ENCODE data around the gene SLC35D2. TPM values are rescaled to one million over a fixed set of nuclear protein-coding genes. Genes with fewer than 3 reads are reported as not detected.
"Not testable (repeated sequence)": the region's sequence is repeated elsewhere in the genome, so short reads cannot be mapped to it uniquely, and the experiment has no call there.

Gene SLC35D2
- total RNA-seq, 1 donor from 2014 or later, result 14.6 TPM

DNA sequence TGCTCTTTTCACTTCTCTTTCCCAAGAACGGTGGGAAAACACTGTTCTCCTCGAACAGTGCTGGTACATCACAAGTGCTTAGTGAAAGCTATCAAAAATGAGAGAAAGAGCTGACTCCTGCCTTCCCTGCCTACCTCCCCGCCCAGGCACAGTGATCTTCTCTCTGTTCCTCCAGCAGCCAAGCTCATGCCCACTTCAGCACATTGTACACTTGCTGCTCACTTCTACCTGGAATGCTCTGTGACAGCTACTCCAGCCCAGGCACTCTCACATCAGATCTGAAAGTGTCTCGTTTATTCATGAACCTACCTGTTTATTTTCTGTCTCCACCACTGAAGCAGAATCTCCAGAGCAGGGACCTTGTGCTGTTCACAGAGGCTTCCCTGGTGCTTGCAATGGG, 1.8 kb downstream of the SLC35D2 start:
- H3K4me3 ChIP-seq (ENCODE audit: low read length in 3 of 3), result no peak overlapping the region
- no peaks in the 10 kb centered on the region for H3K27me3 ChIP-seq (ENCODE audit: control insufficient read depth in 3 of 3, insufficient read depth in 3 of 3, low read length in 3 of 3)
- H3K36me3 ChIP-seq (ENCODE audit: control insufficient read depth in 3 of 3, insufficient read depth in 3 of 3, low read length in 3 of 3), result no peaks in the 10 kb centered on the region
- H3K27ac ChIP-seq (ENCODE audit: low read depth, low read length), result no peak overlapping the region
- H3K9me3 ChIP-seq (ENCODE audit: control insufficient read depth in 3 of 3, low read length in 3 of 3), result no peaks in the 10 kb centered on the region
- H3K9ac ChIP-seq (ENCODE audit: low read depth in 1 of 3, low read length in 3 of 3), result peak overlapping the region in 1 of 3 donors; percentile 57
- peaks cover 0 to 10% (median 9%) of the 10 kb centered on the region in 3 donors for H3K4me1 ChIP-seq (ENCODE audit: control insufficient read depth in 3 of 3, insufficient read depth in 3 of 3, low read length in 3 of 3)

DNA sequence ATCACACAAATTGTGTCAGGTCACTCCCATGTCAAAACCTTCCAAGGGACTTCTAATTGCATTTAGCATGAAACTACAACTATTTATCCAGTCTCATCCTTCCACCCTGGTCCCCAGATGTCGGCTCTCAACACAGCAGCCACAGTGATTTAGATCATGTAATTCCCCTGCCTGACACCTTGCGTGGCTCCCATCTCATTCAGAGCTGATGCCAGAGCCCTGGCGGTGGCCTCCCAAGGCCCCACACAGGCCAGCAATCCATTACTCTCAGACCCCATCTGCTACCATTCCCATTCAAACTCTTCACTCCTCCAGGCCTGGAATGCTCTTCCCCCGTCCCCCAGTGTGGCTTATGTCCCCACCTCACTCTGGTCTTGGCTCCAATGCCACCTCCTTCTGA, 2.4 kb downstream of the SLC35D2 start:
- Histone ChIP-seq H3K36me3 (ENCODE audit: control insufficient read depth in 3 of 3, insufficient read depth in 3 of 3, low read length in 3 of 3) (no peaks in the 10 kb centered on the region), H3K4me1 (ENCODE audit: control insufficient read depth in 3 of 3, insufficient read depth in 3 of 3, low read length in 3 of 3) (peaks cover 0 to 10% (median 9%) of the 10 kb centered on the region in 3 donors), H3K9me3 (ENCODE audit: control insufficient read depth in 3 of 3, low read length in 3 of 3) (no peaks in the 10 kb centered on the region), H3K9ac (ENCODE audit: low read depth in 1 of 3, low read length in 3 of 3) (no peak overlapping the region), H3K4me3 (ENCODE audit: low read length in 3 of 3) (no peak overlapping the region), H3K27ac (ENCODE audit: low read depth, low read length) (no peak overlapping the region), H3K27me3 (ENCODE audit: control insufficient read depth in 3 of 3, insufficient read depth in 3 of 3, low read length in 3 of 3) (no peaks in the 10 kb centered on the region)

DNA sequence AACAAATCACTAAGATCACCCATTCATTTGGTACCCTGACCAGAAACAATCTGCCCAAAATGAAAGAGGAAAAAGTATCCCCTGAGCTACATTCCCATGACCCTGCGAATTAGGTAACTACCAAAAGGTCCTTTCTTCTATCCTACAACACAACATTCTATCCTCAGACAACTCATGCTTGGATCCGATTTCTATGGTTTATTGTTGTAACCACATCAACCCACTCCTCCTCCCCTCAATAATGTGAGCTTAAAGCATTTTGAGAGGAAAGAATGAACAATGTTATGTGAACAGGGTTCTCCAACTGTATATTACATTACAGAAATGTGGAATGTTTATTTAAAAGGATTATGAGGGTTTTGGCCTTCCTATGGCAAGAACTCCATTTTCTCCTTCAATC, 4.0 kb downstream of the SLC35D2 start:
- Histone ChIP-seq H3K9ac (ENCODE audit: low read depth in 1 of 3, low read length in 3 of 3) (no peak overlapping the region), H3K27me3 (ENCODE audit: control insufficient read depth in 3 of 3, insufficient read depth in 3 of 3, low read length in 3 of 3) (no peaks in the 10 kb centered on the region), H3K4me1 (ENCODE audit: control insufficient read depth in 3 of 3, insufficient read depth in 3 of 3, low read length in 3 of 3) (peaks cover 0 to 10% (median 9%) of the 10 kb centered on the region in 3 donors), H3K27ac (ENCODE audit: low read depth, low read length) (no peak overlapping the region), H3K4me3 (ENCODE audit: low read length in 3 of 3) (no peak overlapping the region), H3K36me3 (ENCODE audit: control insufficient read depth in 3 of 3, insufficient read depth in 3 of 3, low read length in 3 of 3) (no peaks in the 10 kb centered on the region), H3K9me3 (ENCODE audit: control insufficient read depth in 3 of 3, low read length in 3 of 3) (no peaks in the 10 kb centered on the region)

DNA sequence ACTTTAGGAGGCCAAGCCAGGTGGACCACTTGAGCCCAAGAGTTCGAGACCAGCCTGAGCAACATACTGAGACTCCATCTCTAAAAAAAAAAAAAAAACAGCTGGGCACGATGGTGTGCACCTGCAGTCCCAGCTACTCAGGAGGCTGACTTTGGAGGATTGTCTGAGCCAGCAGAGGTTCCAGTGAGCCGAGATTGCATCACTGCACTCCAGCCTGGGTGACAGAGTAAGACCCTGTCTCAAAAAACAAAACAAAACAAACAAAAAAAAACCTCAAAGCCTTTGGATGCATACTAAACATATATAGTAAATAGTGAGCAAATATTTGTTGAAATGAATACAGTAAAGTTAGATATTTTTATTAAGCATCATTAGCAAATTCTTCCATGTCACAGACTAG, 5.3 kb downstream of the SLC35D2 start:
- Histone ChIP-seq H3K27ac (ENCODE audit: low read depth, low read length) (no peak overlapping the region), H3K36me3 (ENCODE audit: control insufficient read depth in 3 of 3, insufficient read depth in 3 of 3, low read length in 3 of 3) (no peaks in the 10 kb centered on the region), H3K27me3 (ENCODE audit: control insufficient read depth in 3 of 3, insufficient read depth in 3 of 3, low read length in 3 of 3) (no peaks in the 10 kb centered on the region), H3K4me1 (ENCODE audit: control insufficient read depth in 3 of 3, insufficient read depth in 3 of 3, low read length in 3 of 3) (peaks cover 0 to 10% (median 9%) of the 10 kb centered on the region in 3 donors), H3K9ac (ENCODE audit: low read depth in 1 of 3, low read length in 3 of 3) (no peak overlapping the region), H3K9me3 (ENCODE audit: control insufficient read depth in 3 of 3, low read length in 3 of 3) (no peaks in the 10 kb centered on the region), H3K4me3 (ENCODE audit: low read length in 3 of 3) (no peak overlapping the region)

DNA sequence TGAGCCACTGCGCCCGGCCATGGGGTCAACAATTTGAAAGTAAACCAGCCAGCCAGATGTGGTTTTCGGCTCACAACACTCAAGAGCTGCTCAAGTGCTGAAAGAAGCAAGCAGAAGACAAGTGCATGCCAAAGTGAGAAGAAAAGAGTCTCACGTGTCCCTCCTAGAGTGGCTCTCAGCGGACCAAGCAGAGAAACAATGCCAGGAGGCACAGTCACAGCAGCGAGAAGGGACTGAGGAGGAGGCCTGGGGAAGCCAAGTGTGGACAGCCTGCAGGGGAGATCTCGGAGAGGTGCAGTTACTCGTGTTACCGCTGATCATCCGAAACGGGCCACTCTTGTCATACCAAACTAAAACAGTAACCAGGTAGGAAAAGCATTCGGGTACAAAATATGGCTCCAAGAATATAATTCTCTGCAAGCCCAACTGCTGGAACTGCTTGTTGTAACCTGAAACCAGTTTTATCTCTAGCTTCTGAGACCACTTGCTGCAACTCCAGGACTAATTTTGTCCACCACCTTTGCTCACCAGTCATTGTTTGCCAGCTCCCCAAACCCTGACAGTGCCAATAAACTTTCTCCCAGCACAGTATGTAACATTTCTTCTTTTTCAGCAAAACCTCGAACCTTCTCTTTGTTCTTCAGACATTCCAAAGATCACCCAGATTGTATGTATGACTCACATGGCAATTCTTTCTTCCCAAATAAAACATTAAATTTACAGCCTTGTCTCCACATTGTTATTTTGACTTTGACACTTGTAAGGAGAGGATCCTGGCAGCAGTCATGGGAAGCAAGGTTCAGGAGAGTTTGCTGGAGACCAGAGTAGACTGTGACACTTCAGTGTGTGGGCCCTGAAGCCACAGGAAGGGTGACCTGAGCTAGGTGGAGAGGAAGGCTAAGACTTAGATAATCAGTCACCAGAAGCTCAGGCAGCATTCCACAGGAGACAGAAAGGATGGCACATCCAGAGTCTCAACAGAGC, 6.3 kb downstream of the SLC35D2 start:
- H3K4me1 ChIP-seq (ENCODE audit: control insufficient read depth in 3 of 3, insufficient read depth in 3 of 3, low read length in 3 of 3), result peaks cover 0 to 10% (median 9%) of the 10 kb centered on the region in 3 donors
- no peaks in the 10 kb centered on the region for H3K36me3 ChIP-seq (ENCODE audit: control insufficient read depth in 3 of 3, insufficient read depth in 3 of 3, low read length in 3 of 3)
- H3K9ac ChIP-seq (ENCODE audit: low read depth in 1 of 3, low read length in 3 of 3), result no peak overlapping the region
- H3K4me3 ChIP-seq (ENCODE audit: low read length in 3 of 3), result peak overlapping the region in 1 of 3 donors; percentile 4
- H3K9me3 ChIP-seq (ENCODE audit: control insufficient read depth in 3 of 3, low read length in 3 of 3), result no peaks in the 10 kb centered on the region
- H3K27ac ChIP-seq (ENCODE audit: low read depth, low read length), result no peak overlapping the region
- H3K27me3 ChIP-seq (ENCODE audit: control insufficient read depth in 3 of 3, insufficient read depth in 3 of 3, low read length in 3 of 3), result no peaks in the 10 kb centered on the region

DNA sequence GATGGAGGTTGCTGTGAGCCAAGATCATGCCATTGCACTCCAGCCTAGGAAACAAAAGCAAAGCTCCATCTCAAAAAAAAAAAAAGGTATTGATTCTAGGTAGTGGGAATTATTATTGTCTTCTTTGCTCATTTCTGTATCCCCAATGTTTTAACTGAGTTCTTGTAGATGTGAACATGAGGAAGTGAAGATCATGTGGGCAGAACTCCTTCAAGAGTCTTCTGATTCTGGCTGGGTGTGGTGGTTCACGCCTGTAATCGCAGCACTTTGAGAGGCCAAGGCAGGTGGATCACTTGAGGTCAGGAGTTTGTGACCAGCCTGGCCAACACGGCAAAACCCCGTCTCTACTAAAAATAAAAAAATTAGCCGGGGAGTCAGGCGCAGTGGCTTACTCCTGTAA, 8.0 kb downstream of the SLC35D2 start:
- peaks cover 0 to 10% (median 9%) of the 10 kb centered on the region in 3 donors for H3K4me1 ChIP-seq (ENCODE audit: control insufficient read depth in 3 of 3, insufficient read depth in 3 of 3, low read length in 3 of 3)
- H3K27me3 ChIP-seq (ENCODE audit: control insufficient read depth in 3 of 3, insufficient read depth in 3 of 3, low read length in 3 of 3); H3K36me3 ChIP-seq (ENCODE audit: control insufficient read depth in 3 of 3, insufficient read depth in 3 of 3, low read length in 3 of 3); H3K9me3 ChIP-seq (ENCODE audit: control insufficient read depth in 3 of 3, low read length in 3 of 3); H3K4me3 ChIP-seq (ENCODE audit: low read length in 3 of 3); H3K27ac ChIP-seq (ENCODE audit: low read depth, low read length); H3K9ac ChIP-seq (ENCODE audit: low read depth in 1 of 3, low read length in 3 of 3): not testable (repeated sequence)

DNA sequence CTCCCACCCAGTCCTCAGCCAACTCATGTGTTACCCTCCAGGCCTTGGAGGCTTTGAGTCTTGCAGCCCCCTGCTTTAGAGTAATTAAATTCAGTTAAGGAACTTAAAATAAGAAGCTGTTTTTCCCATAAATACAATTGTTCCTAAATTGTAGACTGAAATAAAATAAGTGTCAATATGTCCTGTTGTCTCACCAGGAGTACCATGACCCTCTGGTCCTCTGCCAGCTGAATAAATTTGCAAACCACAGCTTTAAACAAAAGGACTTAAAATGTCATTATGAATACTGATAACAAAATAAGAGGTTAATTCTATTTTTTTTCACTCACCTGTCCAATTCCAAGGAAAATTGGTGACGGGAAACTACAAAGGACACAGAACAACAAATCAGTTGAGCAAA, 15.6 kb downstream of the SLC35D2 start:
- H3K9me3 ChIP-seq (ENCODE audit: control insufficient read depth in 3 of 3, low read length in 3 of 3), result no peaks in the 10 kb centered on the region

DNA sequence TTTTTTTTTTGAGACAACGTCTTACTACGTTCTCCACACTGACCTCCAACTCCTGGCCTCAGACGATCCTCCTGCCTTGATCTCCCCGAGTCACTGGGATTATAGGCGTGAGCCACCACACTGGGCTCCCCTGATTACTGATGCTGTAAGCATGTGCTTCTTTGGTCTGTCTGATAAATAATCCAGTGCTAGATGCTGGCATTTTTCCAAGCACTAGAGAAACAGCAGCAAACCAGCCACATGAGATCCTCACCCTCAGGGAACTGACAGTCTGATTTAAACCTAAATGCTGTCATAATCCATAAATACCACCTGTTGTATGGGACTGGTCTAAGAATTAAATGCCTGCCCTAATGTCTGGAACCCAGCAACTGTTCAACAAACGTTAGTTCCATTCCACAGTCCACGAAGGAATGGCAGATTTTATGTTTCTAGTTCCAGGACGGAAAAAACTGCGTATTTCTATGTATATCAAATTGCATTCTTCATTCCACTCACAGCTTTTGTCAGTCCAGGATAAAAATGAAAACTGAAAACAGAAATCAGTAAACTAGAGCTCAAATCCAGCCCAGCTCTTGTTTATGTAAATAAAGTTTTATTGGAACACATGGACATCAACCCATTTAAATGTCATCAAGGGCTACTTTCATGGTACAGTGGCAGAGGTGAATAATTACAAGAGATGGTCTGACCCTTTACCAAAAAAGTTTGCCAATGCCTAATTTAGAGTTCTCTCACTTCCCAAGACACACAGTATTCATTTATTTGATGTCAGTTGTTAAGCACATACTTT, 20.1 kb downstream of the SLC35D2 start:
- H3K4me1 ChIP-seq (ENCODE audit: control insufficient read depth in 3 of 3, insufficient read depth in 3 of 3, low read length in 3 of 3), result no peaks in the 10 kb centered on the region
- H3K36me3 ChIP-seq (ENCODE audit: control insufficient read depth in 3 of 3, insufficient read depth in 3 of 3, low read length in 3 of 3), result peaks cover 5 to 6% (median 5%) of the 10 kb centered on the region in 3 donors
- H3K4me3 ChIP-seq (ENCODE audit: low read length in 3 of 3), result no peak overlapping the region
- H3K27me3 ChIP-seq (ENCODE audit: control insufficient read depth in 3 of 3, insufficient read depth in 3 of 3, low read length in 3 of 3), result no peaks in the 10 kb centered on the region
- H3K9ac ChIP-seq (ENCODE audit: low read depth in 1 of 3, low read length in 3 of 3), result no peak overlapping the region
- H3K9me3 ChIP-seq (ENCODE audit: control insufficient read depth in 3 of 3, low read length in 3 of 3), result no peaks in the 10 kb centered on the region
- no peak overlapping the region for H3K27ac ChIP-seq (ENCODE audit: low read depth, low read length)

More for the DNA sequence above, 15.6 kb downstream of the SLC35D2 start:
- Histone ChIP-seq H3K4me3 (ENCODE audit: low read length in 3 of 3) (no peak overlapping the region), H3K27me3 (ENCODE audit: control insufficient read depth in 3 of 3, insufficient read depth in 3 of 3, low read length in 3 of 3) (no peaks in the 10 kb centered on the region), H3K27ac (ENCODE audit: low read depth, low read length) (no peak overlapping the region), H3K4me1 (ENCODE audit: control insufficient read depth in 3 of 3, insufficient read depth in 3 of 3, low read length in 3 of 3) (no peaks in the 10 kb centered on the region), H3K36me3 (ENCODE audit: control insufficient read depth in 3 of 3, insufficient read depth in 3 of 3, low read length in 3 of 3) (peaks cover 2 to 6% (median 5%) of the 10 kb centered on the region in 3 donors), H3K9ac (ENCODE audit: low read depth in 1 of 3, low read length in 3 of 3) (no peak overlapping the region)

DNA sequence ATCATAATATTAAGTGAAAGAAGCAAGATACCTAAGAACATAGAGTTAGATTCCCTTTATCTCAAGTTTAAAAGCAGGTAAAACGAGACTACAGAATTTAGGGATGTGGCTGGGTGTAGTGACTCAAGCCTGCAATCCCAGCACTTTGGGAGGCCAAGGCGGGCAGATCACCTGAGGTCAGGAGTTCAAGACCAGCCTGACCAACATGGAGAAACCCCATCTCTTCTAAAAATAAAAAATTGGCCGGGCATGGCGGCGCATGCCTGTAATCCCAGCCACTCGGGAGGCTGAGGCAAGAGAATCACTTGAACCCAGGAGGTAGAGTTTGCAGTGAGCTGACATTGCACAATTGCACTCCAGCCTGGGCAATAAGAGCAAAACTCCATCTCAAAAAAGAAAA, 21.4 kb downstream of the SLC35D2 start:
- not testable (repeated sequence) for H3K4me3 ChIP-seq (ENCODE audit: low read length in 3 of 3); H3K36me3 ChIP-seq (ENCODE audit: control insufficient read depth in 3 of 3, insufficient read depth in 3 of 3, low read length in 3 of 3); H3K27me3 ChIP-seq (ENCODE audit: control insufficient read depth in 3 of 3, insufficient read depth in 3 of 3, low read length in 3 of 3)

DNA sequence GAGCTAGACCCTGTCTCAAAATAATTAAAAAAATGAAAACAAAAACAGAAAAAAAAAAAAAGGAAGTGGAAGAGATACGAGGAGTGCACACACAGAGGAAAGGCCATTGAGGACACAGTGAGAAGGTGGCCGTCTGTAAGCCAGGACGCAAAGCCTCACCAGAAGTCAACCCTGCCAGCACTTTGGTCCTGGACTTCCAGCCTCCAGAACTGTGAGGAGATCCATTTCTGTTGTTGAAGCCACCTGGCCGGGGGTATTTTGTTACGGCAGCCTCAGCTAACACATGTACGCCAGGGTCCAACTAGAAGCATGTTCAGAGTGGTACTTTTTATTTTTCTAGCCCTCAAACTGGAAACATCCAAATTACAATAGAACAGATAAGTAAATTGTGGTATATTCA, 21.8 kb downstream of the SLC35D2 start:
- no peak overlapping the region for H3K27ac ChIP-seq (ENCODE audit: low read depth, low read length)
- H3K36me3 ChIP-seq (ENCODE audit: control insufficient read depth in 3 of 3, insufficient read depth in 3 of 3, low read length in 3 of 3), result peaks cover 3 to 6% (median 5%) of the 10 kb centered on the region in 3 donors
- no peaks in the 10 kb centered on the region for H3K27me3 ChIP-seq (ENCODE audit: control insufficient read depth in 3 of 3, insufficient read depth in 3 of 3, low read length in 3 of 3)
- H3K4me3 ChIP-seq (ENCODE audit: low read length in 3 of 3), result no peak overlapping the region
- no peak overlapping the region for H3K9ac ChIP-seq (ENCODE audit: low read depth in 1 of 3, low read length in 3 of 3)
- no peaks in the 10 kb centered on the region for H3K4me1 ChIP-seq (ENCODE audit: control insufficient read depth in 3 of 3, insufficient read depth in 3 of 3, low read length in 3 of 3)
- no peaks in the 10 kb centered on the region for H3K9me3 ChIP-seq (ENCODE audit: control insufficient read depth in 3 of 3, low read length in 3 of 3)

More for the DNA sequence above, 21.4 kb downstream of the SLC35D2 start:
- not testable (repeated sequence) for H3K4me1 ChIP-seq (ENCODE audit: control insufficient read depth in 3 of 3, insufficient read depth in 3 of 3, low read length in 3 of 3); H3K27ac ChIP-seq (ENCODE audit: low read depth, low read length); H3K9me3 ChIP-seq (ENCODE audit: control insufficient read depth in 3 of 3, low read length in 3 of 3); H3K9ac ChIP-seq (ENCODE audit: low read depth in 1 of 3, low read length in 3 of 3)
